Liver (tissue), 9 donors: ENCODE results near the gene METTL25. TPM values are rescaled to one million over a fixed set of nuclear protein-coding genes. Genes with fewer than 3 reads are reported as not detected.

Experiments used
- DNase-seq: peaks from one replicate; pipeline ENCODE4 v3.0.0-alpha.2; 2017; ENCODE audit warnings: low spot score
- H3K27ac ChIP-seq, 2 donors: one replicate each; pipeline ENCODE4 v1.7.0; 2013; ENCODE audit warnings: inconsistent platforms in 2 of 2, low read length in 2 of 2, control low read depth in 1 of 2, low read depth in 1 of 2, mild to moderate bottlenecking in 1 of 2
- H3K27me3 ChIP-seq, 4 donors: one replicate each; pipeline versions ENCODE4 v1.6.1 to v1.7.0; 2013; ENCODE audit warnings: low read length in 3 of 4, inconsistent platforms in 1 of 4, mild to moderate bottlenecking in 1 of 4, moderate library complexity in 1 of 4; ENCODE audit not compliant: control insufficient read depth in 4 of 4, insufficient read depth in 4 of 4
- H3K36me3 ChIP-seq, 4 donors: one replicate each; pipeline versions ENCODE4 v1.6.1 to v1.7.0; 2013; ENCODE audit warnings: low read length in 3 of 4, mild to moderate bottlenecking in 3 of 4, low read depth in 1 of 4, moderate library complexity in 1 of 4; ENCODE audit not compliant: control insufficient read depth in 4 of 4, insufficient read depth in 3 of 4
- H3K4me1 ChIP-seq, 4 donors: one replicate each; pipeline versions ENCODE4 v1.6.1 to v1.7.0; 2013; ENCODE audit warnings: low read length in 3 of 4, mild to moderate bottlenecking in 3 of 4, moderate library complexity in 1 of 4; ENCODE audit not compliant: control insufficient read depth in 4 of 4, insufficient read depth in 4 of 4
- H3K4me3 ChIP-seq, 3 donors: one replicate each; pipeline versions ENCODE4 v1.6.1 to v1.7.0; 2013; ENCODE audit warnings: low read length in 3 of 3, control low read depth in 1 of 3, low read depth in 1 of 3, mild to moderate bottlenecking in 1 of 3
- H3K9ac ChIP-seq, 2 donors: one replicate each; pipeline ENCODE4 v1.7.0; 2013; ENCODE audit warnings: low read length in 2 of 2, mild to moderate bottlenecking in 2 of 2, moderate library complexity in 2 of 2, control low read depth in 1 of 2, low read depth in 1 of 2
- H3K9me3 ChIP-seq, 4 donors: one replicate each; pipeline versions ENCODE4 v1.6.1 to v1.7.0; 2013; ENCODE audit warnings: low read length in 3 of 4; ENCODE audit not compliant: control insufficient read depth in 4 of 4
- ATF3 ChIP-seq: IDR thresholded peaks from 2 replicates; pipeline ENCODE4 v1.6.1; 2016; ENCODE audit warnings: antibody characterized with exemption
- CTCF ChIP-seq: fragments of 150-350 bp; IDR thresholded peaks from 2 replicates; pipeline ENCODE4 v1.5.1; 2017; ENCODE audit warnings: improper control_type of control experiment, low read depth, low read length; ENCODE audit not compliant: missing input control
- EGR1 ChIP-seq, 2 donors: IDR thresholded peaks; 2 replicates each; pipeline ENCODE4 v1.6.1; 2016 to 2018; ENCODE audit warnings: antibody characterized with exemption in 2 of 2, low read depth in 2 of 2
- FOXA1 ChIP-seq: IDR thresholded peaks from 2 replicates; pipeline ENCODE4 v1.6.1; 2016; ENCODE audit warnings: antibody characterized with exemption
- FOXA2 ChIP-seq: IDR thresholded peaks from 2 replicates; pipeline ENCODE4 v1.6.1; 2016; ENCODE audit warnings: antibody characterized with exemption
- GABPA ChIP-seq, 2 donors: IDR thresholded peaks in 1 of 2; conservative IDR thresholded peaks in 1 of 2; 2 replicates each; pipeline ENCODE4 v1.6.1; 2016; ENCODE audit warnings: antibody characterized with exemption in 2 of 2, mild to moderate bottlenecking in 1 of 2, moderate library complexity in 1 of 2
- HNF4A ChIP-seq, 2 donors: conservative IDR thresholded peaks; 2 replicates each; pipeline ENCODE4 v1.6.1; 2016; ENCODE audit warnings: antibody characterized with exemption in 2 of 2, mild to moderate bottlenecking in 2 of 2
- HNF4G ChIP-seq: IDR thresholded peaks from 2 replicates; pipeline ENCODE4 v1.6.1; 2016; ENCODE audit warnings: antibody characterized with exemption
- JUND ChIP-seq, 2 donors: IDR thresholded peaks; 2 replicates each; pipeline ENCODE4 v1.6.1; 2016; ENCODE audit warnings: antibody characterized with exemption in 2 of 2
- NR2F2 ChIP-seq: IDR thresholded peaks from 2 replicates; pipeline ENCODE4 v1.6.1; 2016; ENCODE audit warnings: antibody characterized with exemption
- RAD21 ChIP-seq, 2 donors: IDR thresholded peaks; 2 replicates each; pipeline ENCODE4 v1.6.1; 2016; ENCODE audit warnings: antibody characterized with exemption in 2 of 2, mild to moderate bottlenecking in 2 of 2
- REST ChIP-seq: IDR thresholded peaks from 2 replicates; pipeline ENCODE4 v1.6.1; 2016; ENCODE audit warnings: antibody characterized with exemption, mild to moderate bottlenecking
- RXRA ChIP-seq, 2 donors: IDR thresholded peaks; 2 replicates each; pipeline ENCODE4 v1.6.1; 2017 to 2018; ENCODE audit warnings: antibody characterized with exemption in 2 of 2, mild to moderate bottlenecking in 1 of 2
- SP1 ChIP-seq: IDR thresholded peaks from 2 replicates; pipeline ENCODE4 v1.6.1; 2018; ENCODE audit warnings: antibody characterized with exemption, mild to moderate bottlenecking
- TAF1 ChIP-seq: conservative IDR thresholded peaks from 2 replicates; pipeline ENCODE4 v1.6.1; 2016; ENCODE audit warnings: antibody characterized with exemption, mild to moderate bottlenecking
- YY1 ChIP-seq: IDR thresholded peaks from 2 replicates; pipeline ENCODE4 v1.6.1; 2016; ENCODE audit warnings: antibody characterized with exemption, mild to moderate bottlenecking
- WGBS: extraction: QIAGEN DNeasy Blood & Tissue Kit; methylation state at CpG from one replicate; pipeline ENCODE4 v1.1.7; 2013; 5-methylcytosine and 5-hydroxymethylcytosine counted together
- polyA plus RNA-seq, 2 donors: library from polyadenylated mRNA; stranded (reverse) in 1 of 2; unstranded in 1 of 2; fragments of 200-250 nt in 1 of 2; fragments of >200 nt in 1 of 2; fragmentation: Nextera tagmentation in 1 of 2; extraction: Ambion mirVana in 1 of 2; gene quantifications; one replicate each; pipeline versions ENCODE4 v1.2.1 to v1.2.3, GENCODE V29; 2013 to 2015
- total RNA-seq, 2 donors: library from RNA; depleted of rRNA; stranded (reverse); fragments of >200 nt; gene quantifications; one replicate each; pipeline ENCODE4 v1.2.3, GENCODE V29; 2014
- TF ChIP-seq, protein P1 (sequence below): IDR thresholded peaks from 2 replicates; pipeline ENCODE4 v1.6.1; 2016; ENCODE audit warnings: antibody characterized with exemption
- TF ChIP-seq, protein P2 (sequence below): IDR thresholded peaks from 2 replicates; pipeline ENCODE4 v1.6.1; 2016; ENCODE audit warnings: antibody characterized with exemption
- donor health status: healthy.
- donor health status: healthy.
- donor health status: healthy.
- donor health status: healthy.
- donor health status: healthy.

The METTL25 gene
- total and polyA plus RNA-seq, 4 donors: 1.5 to 13.4 (median 9.6) TPM

DNA sequence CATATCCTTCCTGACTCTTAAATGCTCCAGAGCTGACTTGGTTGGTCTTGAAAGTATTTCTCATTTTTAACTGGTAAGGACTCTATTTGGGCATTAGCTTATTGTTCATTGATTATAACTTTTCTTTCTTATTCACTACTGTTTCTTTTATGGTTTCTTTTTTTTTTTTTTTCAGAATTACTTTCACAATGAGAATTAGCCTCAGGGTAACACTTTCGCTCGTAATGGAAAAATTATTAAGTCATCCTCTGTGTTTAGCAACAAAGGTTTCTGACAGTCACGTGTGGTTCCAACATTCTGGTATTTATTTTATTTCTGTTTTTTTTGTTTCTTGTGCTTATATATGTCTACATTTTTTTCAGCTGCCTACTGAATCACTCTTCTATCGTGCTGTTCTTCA, 80.0 kb downstream of the METTL25 start:
- no peaks in the 10 kb centered on the region for H3K4me1 ChIP-seq
- WGBS: 94% methylated on average over 4 of the region's 4 CpGs
- no peak for DNase-seq
- peaks cover 0 to 6% (median 2%) of the 10 kb centered on the region in 4 donors for H3K36me3 ChIP-seq
- no peak overlapping the region for H3K27ac ChIP-seq
- no peak overlapping the region for H3K4me3 ChIP-seq
- H3K27me3 ChIP-seq: no peaks in the 10 kb centered on the region
- no peaks in the 10 kb centered on the region for H3K9me3 ChIP-seq
- H3K9ac ChIP-seq: no peak overlapping the region
- TF ChIP-seq NR2F2 (no peak), GABPA (IDR thresholded peaks at IDR 0.05 in 1 of 2, conservative IDR thresholded peaks at IDR 0.05 in 1 of 2) (no peak), EGR1 (IDR thresholded peaks at IDR 0.05; ENCODE audit: low read depth in 2 of 2) (no peak), FOXA2 (no peak), HNF4A (conservative IDR thresholded peaks at IDR 0.05) (no peak), JUND (IDR thresholded peaks at IDR 0.05) (no peak), CTCF (no peak), YY1 (no peak), ATF3 (no peak), REST (no peak), RAD21 (IDR thresholded peaks at IDR 0.05) (no peak), HNF4G (no peak), SP1 (no peak), RXRA (IDR thresholded peaks at IDR 0.05) (no peak), FOXA1 (no peak), TAF1 (no peak)
- TF ChIP-seq, protein P1, sequence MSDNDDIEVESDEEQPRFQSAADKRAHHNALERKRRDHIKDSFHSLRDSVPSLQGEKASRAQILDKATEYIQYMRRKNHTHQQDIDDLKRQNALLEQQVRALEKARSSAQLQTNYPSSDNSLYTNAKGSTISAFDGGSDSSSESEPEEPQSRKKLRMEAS: no peak
- TF ChIP-seq, protein P2, sequence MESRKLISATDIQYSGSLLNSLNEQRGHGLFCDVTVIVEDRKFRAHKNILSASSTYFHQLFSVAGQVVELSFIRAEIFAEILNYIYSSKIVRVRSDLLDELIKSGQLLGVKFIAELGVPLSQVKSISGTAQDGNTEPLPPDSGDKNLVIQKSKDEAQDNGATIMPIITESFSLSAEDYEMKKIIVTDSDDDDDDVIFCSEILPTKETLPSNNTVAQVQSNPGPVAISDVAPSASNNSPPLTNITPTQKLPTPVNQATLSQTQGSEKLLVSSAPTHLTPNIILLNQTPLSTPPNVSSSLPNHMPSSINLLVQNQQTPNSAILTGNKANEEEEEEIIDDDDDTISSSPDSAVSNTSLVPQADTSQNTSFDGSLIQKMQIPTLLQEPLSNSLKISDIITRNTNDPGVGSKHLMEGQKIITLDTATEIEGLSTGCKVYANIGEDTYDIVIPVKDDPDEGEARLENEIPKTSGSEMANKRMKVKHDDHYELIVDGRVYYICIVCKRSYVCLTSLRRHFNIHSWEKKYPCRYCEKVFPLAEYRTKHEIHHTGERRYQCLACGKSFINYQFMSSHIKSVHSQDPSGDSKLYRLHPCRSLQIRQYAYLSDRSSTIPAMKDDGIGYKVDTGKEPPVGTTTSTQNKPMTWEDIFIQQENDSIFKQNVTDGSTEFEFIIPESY: no peak
